Renal pelvis (tissue), 12 donors: ENCODE results near the gene NDUFA3. TPM values are rescaled to one million over a fixed set of nuclear protein-coding genes. Genes with fewer than 3 reads are reported as not detected.
A peak's percentile ranks its signal among the peaks of the same experiment; 100 is the strongest.
"Not testable (repeated sequence)": the region's sequence is repeated elsewhere in the genome, so short reads cannot be mapped to it uniquely, and the experiment has no call there.

Experiments used
- DNase-seq: peaks from one replicate; pipeline ENCODE4 v3.0.0-alpha.2; 2013
- long read RNA-seq, 16 experiments: transcript quantifications; one replicate each; lab custom pipeline, GENCODE V29; 2026
- polyA plus RNA-seq, 3 donors: library from polyadenylated mRNA; unstranded; fragments of 120-200 nt; gene quantifications; one replicate each; pipeline ENCODE4 v1.2.1, GENCODE V29; 2013; ENCODE audit not compliant: insufficient read length in 3 of 3

The NDUFA3 gene
- polyA plus RNA-seq: 100 to 1,000 TPM; 126 to 157 (median 156) TPM
- long read RNA-seq, donor 1, transcript NDUFA3-213 (3 exons, 541 nt): minor isoform, 35 of 172 reads
- long read RNA-seq, donor 1, transcript NDUFA3-214 (4 exons, 963 nt): major isoform, 120 of 172 reads
- long read RNA-seq, donor 1, partial matches to known transcripts: 5 of 172 reads
- long read RNA-seq, donor 1, other reads (novel, unspliced or antisense): 7 of 172 reads
- long read RNA-seq, donor 2, transcript NDUFA3-214 (4 exons, 963 nt): major isoform, 108 of 145 reads
- long read RNA-seq, donor 2, transcript NDUFA3-213 (3 exons, 541 nt): minor isoform, 31 of 145 reads
- long read RNA-seq, donor 2, partial matches to known transcripts: 0 of 145 reads
- long read RNA-seq, donor 2, other reads (novel, unspliced or antisense): 0 of 145 reads
- long read RNA-seq, donor 3, transcript NDUFA3-214 (4 exons, 963 nt): major isoform, 100 of 152 reads
- long read RNA-seq, donor 3, transcript NDUFA3-213 (3 exons, 541 nt): minor isoform, 29 of 152 reads
- long read RNA-seq, donor 3, partial matches to known transcripts: 20 of 152 reads
- long read RNA-seq, donor 3, other reads (novel, unspliced or antisense): 0 of 152 reads
- long read RNA-seq, donor 4, transcript NDUFA3-202 (5 exons, 435 nt): minor isoform, 8 of 211 reads
- long read RNA-seq, donor 4, transcript NDUFA3-214 (4 exons, 963 nt): major isoform, 137 of 211 reads
- long read RNA-seq, donor 4, transcript NDUFA3-213 (3 exons, 541 nt): minor isoform, 52 of 211 reads
- long read RNA-seq, donor 4, partial matches to known transcripts: 9 of 211 reads
- long read RNA-seq, donor 4, other reads (novel, unspliced or antisense): 0 of 211 reads
- long read RNA-seq, donor 5, transcript NDUFA3-213 (3 exons, 541 nt): minor isoform, 24 of 159 reads
- long read RNA-seq, donor 5, transcript NDUFA3-202 (5 exons, 435 nt): minor isoform, 7 of 159 reads
- long read RNA-seq, donor 5, transcript NDUFA3-214 (4 exons, 963 nt): major isoform, 119 of 159 reads
- long read RNA-seq, donor 5, partial matches to known transcripts: 0 of 159 reads
- long read RNA-seq, donor 5, other reads (novel, unspliced or antisense): 6 of 159 reads
- long read RNA-seq, donor 6, transcript NDUFA3-213 (3 exons, 541 nt): minor isoform, 40 of 183 reads
- long read RNA-seq, donor 6, transcript NDUFA3-214 (4 exons, 963 nt): major isoform, 116 of 183 reads
- long read RNA-seq, donor 6, transcript NDUFA3-202 (5 exons, 435 nt): minor isoform, 8 of 183 reads
- long read RNA-seq, donor 6, partial matches to known transcripts: 14 of 183 reads
- long read RNA-seq, donor 6, other reads (novel, unspliced or antisense): 0 of 183 reads
- long read RNA-seq, donor 7, transcript NDUFA3-213 (3 exons, 541 nt): minor isoform, 52 of 330 reads
- long read RNA-seq, donor 7, transcript NDUFA3-214 (4 exons, 963 nt): major isoform, 225 of 330 reads
- long read RNA-seq, donor 7, transcript NDUFA3-202 (5 exons, 435 nt): minor isoform, 14 of 330 reads
- long read RNA-seq, donor 7, partial matches to known transcripts: 23 of 330 reads
- long read RNA-seq, donor 7, other reads (novel, unspliced or antisense): 13 of 330 reads
- long read RNA-seq, donor 8, transcript NDUFA3-214 (4 exons, 963 nt): major isoform, 39 of 62 reads
- long read RNA-seq, donor 8, transcript NDUFA3-213 (3 exons, 541 nt): minor isoform, 6 of 62 reads
- long read RNA-seq, donor 8, partial matches to known transcripts: 6 of 62 reads
- long read RNA-seq, donor 8, other reads (novel, unspliced or antisense): 8 of 62 reads
- long read RNA-seq, donor 9, transcript NDUFA3-213 (3 exons, 541 nt): minor isoform, 42 of 232 reads
- long read RNA-seq, donor 9, transcript NDUFA3-214 (4 exons, 963 nt): major isoform, 142 of 232 reads
- long read RNA-seq, donor 9, partial matches to known transcripts: 40 of 232 reads
- long read RNA-seq, donor 9, other reads (novel, unspliced or antisense): 0 of 232 reads
- long read RNA-seq, donor 10, transcript NDUFA3-213 (3 exons, 541 nt): minor isoform, 26 of 178 reads
- long read RNA-seq, donor 10, transcript NDUFA3-214 (4 exons, 963 nt): major isoform, 106 of 178 reads
- long read RNA-seq, donor 10, partial matches to known transcripts: 18 of 178 reads
- long read RNA-seq, donor 10, other reads (novel, unspliced or antisense): 24 of 178 reads
- long read RNA-seq, donor 11, transcript NDUFA3-213 (3 exons, 541 nt): minor isoform, 23 of 178 reads
- long read RNA-seq, donor 11, transcript NDUFA3-214 (4 exons, 963 nt): major isoform, 128 of 178 reads
- long read RNA-seq, donor 11, transcript NDUFA3-202 (5 exons, 435 nt): minor isoform, 5 of 178 reads
- long read RNA-seq, donor 11, partial matches to known transcripts: 11 of 178 reads
- long read RNA-seq, donor 11, other reads (novel, unspliced or antisense): 10 of 178 reads
- long read RNA-seq, donor 12, transcript NDUFA3-214 (4 exons, 963 nt): major isoform, 139 of 230 reads
- long read RNA-seq, donor 12, transcript NDUFA3-213 (3 exons, 541 nt): minor isoform, 42 of 230 reads
- long read RNA-seq, donor 12, partial matches to known transcripts: 23 of 230 reads
- long read RNA-seq, donor 12, other reads (novel, unspliced or antisense): 22 of 230 reads
- long read RNA-seq, donor 13, transcript NDUFA3-214 (4 exons, 963 nt): major isoform, 147 of 190 reads
- long read RNA-seq, donor 13, transcript NDUFA3-213 (3 exons, 541 nt): minor isoform, 25 of 190 reads
- long read RNA-seq, donor 13, partial matches to known transcripts: 8 of 190 reads
- long read RNA-seq, donor 13, other reads (novel, unspliced or antisense): 0 of 190 reads
- long read RNA-seq, donor 14, transcript NDUFA3-213 (3 exons, 541 nt): minor isoform, 46 of 342 reads
- long read RNA-seq, donor 14, transcript NDUFA3-214 (4 exons, 963 nt): major isoform, 256 of 342 reads
- long read RNA-seq, donor 14, transcript NDUFA3-202 (5 exons, 435 nt): minor isoform, 14 of 342 reads
- long read RNA-seq, donor 14, partial matches to known transcripts: 17 of 342 reads
- long read RNA-seq, donor 14, other reads (novel, unspliced or antisense): 0 of 342 reads
- long read RNA-seq, donor 15, transcript NDUFA3-214 (4 exons, 963 nt): major isoform, 127 of 159 reads
- long read RNA-seq, donor 15, transcript NDUFA3-202 (5 exons, 435 nt): minor isoform, 5 of 159 reads
- long read RNA-seq, donor 15, transcript NDUFA3-213 (3 exons, 541 nt): minor isoform, 21 of 159 reads
- long read RNA-seq, donor 15, partial matches to known transcripts: 0 of 159 reads
- long read RNA-seq, donor 15, other reads (novel, unspliced or antisense): 0 of 159 reads
- long read RNA-seq, donor 16, transcript NDUFA3-213 (3 exons, 541 nt): minor isoform, 40 of 195 reads
- long read RNA-seq, donor 16, transcript NDUFA3-214 (4 exons, 963 nt): major isoform, 107 of 195 reads
- long read RNA-seq, donor 16, partial matches to known transcripts: 25 of 195 reads
- long read RNA-seq, donor 16, other reads (novel, unspliced or antisense): 17 of 195 reads

DNA sequence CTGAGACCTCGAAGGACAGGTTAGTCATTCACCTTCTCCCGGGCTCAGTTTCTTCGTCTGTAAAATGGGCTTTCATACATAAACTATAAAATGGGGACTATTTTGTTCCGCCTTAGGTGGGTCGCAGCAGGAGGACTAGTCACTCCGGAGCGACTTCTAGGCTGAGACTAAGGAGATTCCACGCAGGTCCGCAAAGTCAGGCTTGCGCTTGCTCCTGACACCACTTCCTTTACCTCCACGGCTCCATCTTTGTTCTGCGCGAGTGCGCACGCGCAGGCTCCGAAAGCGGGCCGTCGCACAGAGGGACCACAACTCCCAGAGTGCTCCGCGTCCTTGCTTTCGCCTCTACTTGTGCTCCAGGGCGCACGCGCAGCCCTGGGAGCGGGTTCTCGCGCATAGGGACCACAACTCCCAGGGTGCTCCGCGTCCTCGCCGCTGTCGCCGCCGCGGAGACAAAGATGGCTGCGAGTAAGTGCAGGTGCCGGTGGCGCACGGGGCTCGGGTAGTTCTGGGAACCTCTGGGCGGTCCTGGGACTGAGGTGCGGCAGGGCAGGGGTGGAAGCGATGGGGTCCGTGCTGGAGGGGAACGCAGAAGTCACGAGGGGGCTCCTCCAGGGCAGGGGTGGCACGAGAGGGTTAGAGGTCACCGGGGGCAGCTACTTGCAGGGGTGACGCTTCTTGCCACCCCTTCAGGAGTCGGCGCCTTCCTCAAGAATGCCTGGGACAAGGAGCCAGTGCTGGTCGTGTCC, at the start of gene NDUFA3:
NDUFA3 (plus strand) TSS at position 435 of the 749 bp plus-strand sequence; CDS start at position 459, 24 bp downstream.
- peak; percentile 98 for DNase-seq

DNA sequence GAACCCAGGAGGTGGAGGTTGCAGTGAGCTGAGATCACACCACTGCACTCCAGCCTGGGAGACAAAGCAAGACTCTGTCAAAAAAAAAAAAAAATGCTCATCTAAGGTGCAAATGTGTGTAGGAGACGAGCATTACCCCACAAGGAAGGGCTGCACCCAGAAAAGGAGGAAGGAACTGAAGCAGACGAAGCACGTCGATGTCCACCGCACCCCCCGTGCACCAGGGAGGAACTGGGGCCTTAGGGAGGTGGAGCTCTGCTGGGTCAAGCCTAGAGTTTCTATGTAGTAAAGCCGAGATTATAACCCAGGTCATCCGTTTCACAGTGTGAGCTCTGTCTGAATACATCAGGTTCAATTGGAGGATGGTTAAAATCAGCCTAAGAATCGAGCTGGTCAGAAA, 40.0 kb upstream of the NDUFA3 start:
- DNase-seq: no peak

DNA sequence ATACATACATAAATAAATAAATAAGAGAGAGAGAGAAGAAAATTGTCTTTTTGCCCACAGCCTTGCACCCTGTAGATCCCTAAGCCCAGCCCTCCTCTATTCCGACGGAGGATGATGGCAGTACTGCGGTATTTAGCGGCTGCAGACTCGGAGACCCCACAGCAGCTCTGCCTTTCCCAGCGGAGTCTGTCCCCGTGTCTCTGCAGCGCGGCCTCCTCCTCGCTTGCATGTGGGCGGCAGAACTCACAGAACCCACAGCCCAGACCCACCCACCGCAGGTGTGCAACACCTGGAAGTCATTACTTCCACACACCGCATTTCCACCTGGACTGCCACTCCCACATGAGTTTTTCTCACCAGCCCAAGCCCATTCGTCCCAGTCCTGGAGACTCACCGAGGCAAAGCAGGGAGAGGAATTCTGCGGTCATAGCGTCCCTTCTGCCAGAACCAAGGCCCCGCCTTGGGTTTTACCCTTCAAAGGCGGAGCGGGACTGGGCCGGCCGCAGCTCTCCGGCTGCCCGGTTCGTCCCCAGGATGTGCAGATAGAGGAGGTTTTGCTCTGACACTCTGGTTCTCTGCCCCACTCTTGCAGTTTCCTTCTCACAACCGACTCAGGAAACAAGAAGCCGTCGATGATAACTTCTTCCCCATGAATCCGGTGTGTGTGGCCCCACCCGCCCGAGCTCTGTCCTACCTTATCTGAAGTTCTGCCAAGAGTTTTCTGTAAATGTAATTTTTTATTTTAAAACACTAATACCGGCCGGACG, 39.1 kb upstream of the NDUFA3 start, which contains the start of gene VSTM1:
VSTM1 (minus strand) TSS at position 548 of the 767 bp plus-strand sequence; CDS start at position 428, 120 bp downstream.
- DNase-seq: no peak

DNA sequence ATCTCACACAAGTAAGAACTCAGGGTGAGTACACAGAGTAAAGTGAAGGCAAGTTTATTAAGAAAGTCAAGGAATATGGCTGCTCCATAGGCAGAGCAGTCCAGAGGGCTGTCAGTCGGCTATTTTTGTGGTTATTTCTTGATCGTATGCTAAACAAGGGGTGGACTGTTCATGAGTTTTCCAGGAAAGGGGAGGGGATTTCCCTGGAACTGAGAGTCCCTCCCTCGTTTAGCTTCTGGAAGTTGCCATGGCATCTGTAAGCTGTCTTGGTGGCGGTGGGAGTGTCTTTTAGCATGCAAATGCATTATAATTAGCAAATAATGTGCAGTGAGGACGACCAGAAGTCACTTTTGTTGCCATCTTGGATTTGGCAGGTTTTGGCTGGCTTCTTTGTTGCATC, 33.2 kb upstream of the NDUFA3 start:
- DNase-seq: no peak

DNA sequence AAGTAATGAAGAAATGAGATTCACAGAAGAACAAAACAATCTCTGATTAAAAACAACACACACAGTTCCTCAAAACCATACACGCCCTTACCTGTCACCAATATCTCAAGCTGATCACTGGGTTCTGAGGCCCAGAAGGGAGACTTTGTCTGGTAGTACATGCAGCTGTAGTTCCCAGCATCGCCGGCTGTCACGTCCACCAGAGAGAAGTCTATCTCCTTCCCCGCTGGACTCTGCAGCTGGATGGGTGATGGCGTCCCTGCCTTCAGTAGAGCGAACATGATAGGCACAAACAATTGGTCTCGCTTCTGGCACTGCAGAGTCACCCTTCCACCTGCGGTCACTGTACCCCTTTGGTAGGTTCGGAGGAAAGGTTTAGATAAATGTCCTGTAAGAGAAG, 28.8 kb upstream of the NDUFA3 start:
- no peak for DNase-seq

DNA sequence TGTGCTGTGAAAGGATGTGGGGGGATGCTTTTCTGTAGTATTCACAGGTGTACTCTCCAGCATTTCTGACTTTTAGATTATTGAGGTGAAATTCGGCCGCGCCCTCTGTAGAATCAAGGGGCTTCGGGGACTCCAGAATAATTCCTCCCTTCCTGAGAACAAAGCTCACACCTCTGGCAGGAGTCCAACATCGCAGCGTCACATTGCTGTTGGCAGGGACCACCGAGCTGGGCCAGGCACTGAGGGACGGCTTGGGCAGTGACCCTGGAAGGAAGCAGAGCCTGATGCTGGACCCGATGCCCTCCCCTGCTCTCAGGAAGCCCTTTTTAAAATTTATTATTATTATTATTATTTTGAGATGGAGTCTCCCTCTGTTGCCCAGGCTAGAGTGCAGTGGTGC, 27.8 kb upstream of the NDUFA3 start:
- no peak for DNase-seq

DNA sequence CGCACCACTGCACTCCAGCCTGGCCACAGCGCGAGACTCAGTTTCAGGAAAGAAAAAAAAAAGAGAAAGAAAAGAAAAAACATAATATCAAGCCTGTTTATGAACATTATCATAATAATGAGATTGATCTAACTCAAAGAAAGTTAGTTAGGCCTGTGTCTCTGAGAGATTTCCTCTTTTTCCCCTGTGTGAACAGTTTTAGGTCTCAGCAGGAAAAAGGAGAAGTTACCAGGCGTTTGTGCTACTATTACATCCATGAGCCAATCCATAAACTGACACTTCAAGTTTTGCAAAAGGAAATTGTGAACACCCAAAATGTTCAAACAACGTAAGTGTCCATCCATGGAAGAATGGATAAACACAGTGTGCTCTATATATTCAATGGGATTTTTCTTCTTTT, 25.3 kb upstream of the NDUFA3 start:
- no peak for DNase-seq

DNA sequence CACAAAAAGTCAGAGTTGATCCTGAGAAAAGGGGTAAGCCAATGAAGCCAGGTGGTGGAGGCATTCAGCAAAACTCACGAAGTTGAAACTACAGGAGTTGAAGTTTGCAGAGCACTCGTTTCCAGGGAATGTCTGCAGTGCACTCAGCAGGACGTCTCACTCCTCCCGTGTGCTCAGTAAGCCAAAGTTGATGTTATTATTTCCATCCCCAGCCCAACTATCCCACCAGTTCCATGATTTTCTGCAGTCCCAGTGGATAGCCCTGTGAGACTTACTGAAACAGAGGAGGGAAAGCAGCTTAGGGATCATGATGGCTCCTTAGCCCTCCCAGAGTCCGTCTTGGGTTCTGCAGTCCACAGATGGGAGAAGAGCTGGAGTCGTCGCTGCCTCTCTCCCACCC, 21.6 kb upstream of the NDUFA3 start, which contains the start of gene TARM1:
TARM1 (minus strand) TSS at position 334 of the 400 bp plus-strand sequence; CDS start at position 309, 25 bp downstream.
- no peak for DNase-seq

DNA sequence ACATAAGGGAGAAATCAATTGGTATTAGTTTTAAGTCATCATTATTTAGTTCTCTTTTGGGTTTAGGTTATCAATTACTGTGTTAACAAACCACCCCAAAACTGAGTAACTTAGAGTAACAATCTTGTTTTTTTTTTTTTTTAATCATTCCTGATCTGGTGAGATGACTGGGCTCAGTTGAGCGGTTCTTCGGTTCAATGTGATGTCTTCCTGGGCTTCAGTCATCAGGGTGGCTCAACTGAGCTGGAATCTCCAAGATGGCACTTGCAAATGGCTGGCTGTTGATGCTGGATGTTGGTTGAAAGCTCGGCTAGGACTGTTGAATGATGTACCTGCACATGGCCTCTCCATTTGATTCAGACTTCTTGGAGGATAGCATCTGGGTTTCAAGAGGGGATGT, 18.2 kb upstream of the NDUFA3 start:
- DNase-seq: no peak

DNA sequence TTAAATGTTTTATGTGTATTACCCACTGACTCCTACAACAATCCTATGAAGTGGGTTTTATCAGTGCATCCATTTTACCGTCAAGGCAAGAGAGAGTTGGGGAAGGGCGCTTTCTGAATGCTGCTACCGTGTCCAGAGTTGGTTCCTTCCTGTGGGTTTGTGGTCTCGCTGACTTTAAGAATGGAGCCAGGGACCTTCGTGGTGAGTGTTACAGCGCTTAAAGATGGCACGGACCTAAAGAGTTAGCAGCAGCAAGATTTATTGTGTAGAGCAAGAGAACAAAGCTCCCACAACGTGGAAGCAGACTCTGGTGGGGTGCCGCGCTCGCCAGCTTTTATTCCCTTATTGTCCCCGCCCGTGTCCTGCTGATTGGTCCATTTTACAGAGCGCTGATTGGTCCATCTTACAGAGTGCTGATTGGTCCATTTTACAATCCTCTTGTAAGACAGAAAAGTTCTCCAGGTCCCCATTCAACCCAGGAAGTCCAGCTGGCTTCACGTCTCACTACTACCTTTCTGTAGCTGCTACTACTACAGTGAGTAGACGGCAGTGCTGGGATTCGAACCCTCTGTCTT, 8.1 kb upstream of the NDUFA3 start:
- DNase-seq: no peak

DNA sequence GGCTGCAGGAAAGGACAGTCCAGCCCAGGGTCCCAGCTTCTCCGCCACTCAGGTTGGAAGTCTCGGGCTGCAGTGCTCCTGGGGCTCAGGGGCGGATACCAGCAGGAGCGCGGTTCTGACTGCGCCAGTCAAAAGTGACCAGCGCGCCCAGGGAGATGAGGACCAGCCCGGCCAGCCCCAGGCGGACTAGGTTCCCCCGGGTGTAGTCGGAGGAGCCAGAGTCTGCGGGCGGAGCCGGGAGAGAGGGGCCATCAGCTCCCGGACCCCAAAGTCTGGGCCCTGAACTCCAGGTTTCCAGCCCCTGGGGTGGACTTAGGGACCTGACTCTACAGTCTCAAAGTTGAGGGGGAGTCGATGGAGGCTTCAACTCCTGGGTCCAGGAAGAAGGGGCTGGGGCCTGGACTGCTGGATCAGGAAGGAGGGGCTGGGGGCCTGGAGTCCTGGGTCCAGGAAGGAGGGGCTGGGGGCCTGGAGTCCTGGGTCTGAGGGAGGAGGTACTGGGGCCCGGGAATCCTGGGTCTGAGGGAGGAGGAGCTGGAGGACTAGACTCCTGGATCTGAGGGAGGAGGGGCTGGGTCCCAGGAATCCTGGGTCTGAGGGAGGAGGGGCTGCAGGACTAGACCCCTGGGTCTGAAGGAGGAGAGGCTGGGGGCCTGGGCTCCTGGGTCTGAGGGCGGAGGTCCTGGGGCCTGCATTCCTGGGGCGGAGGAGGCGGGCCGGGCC, 7.4 kb upstream of the NDUFA3 start:
- no peak for DNase-seq

DNA sequence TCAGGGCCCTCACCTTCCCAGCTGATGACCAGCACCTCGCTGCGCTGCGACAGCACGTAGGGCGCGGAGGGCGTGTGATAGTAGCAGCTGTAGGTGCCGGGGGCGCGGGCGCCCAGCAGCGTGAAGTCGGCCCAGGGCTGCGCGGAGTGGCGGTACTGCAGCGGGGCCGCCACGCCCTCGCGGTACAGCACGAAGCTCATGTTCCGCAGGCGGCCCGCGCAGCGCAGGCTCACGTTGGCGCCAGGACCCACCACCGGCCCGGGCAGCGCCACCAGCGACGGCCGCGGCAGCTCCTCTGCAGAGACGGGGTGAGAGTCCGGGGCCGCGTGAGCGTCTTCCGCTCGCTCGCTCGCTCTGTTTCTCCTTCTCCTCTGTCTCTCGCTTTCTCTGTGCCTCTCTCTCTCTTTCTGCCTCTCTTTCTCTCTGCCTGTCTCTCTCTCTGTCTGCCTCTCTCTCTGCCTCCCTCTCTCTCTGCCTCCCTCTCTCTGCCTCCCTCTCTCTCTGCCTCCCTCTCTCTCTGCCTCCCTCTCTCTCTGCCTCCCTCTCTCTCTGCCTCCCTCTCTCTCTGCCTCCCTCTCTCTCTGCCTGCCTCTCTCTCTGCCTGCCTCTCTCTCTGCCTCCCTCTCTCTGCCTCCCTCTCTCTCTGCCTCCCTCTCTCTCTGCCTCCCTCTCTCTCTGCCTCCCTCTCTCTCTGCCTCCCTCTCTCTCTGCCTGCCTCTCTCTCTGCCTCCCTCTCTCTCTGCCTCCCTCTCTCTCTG, 6.6 kb upstream of the NDUFA3 start:
- DNase-seq: not testable (repeated sequence)

DNA sequence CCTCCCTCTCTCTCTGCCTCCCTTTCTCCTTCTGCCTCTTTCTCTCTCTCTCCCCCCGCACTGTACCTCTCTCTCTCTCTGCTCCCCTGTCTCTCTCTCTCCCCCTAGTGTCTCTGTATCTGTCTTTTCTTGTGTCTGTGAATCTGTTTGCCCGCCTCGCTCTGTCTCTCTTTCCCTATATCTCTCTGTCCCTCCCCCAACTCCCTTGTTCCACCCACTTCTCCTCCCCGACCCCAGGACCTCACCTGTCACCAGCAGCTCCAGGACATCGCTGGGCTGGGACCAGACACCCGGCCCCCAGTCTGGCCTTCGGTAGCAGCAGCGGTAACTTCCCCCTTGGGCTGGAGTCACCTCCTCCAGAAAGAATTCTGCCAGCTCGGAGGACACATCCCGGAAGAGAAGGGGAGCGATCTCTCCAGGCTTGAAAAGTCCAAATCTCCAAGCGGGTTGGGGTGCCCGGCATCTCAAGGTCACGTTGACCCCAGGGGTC, 6.0 kb upstream of the NDUFA3 start:
- no peak for DNase-seq
